PC-9 (cell line): ENCODE results near the gene STK38L.

ENCODE experiments used
- CTCF ChIP-seq: fragments of 200-600 bp; sonication (generic); conservative IDR thresholded peaks from 2 replicates; pipeline ENCODE4 v1.6.1; 2017; ENCODE audit warnings: mixed run types, antibody characterized with exemption, mild to moderate bottlenecking, moderate library complexity
- EZH2 ChIP-seq: fragments of 200-600 bp; sonication (generic); IDR thresholded peaks from 2 replicates; pipeline ENCODE4 v1.8.0; 2017; ENCODE audit warnings: antibody characterized with exemption, low read depth

DNA sequence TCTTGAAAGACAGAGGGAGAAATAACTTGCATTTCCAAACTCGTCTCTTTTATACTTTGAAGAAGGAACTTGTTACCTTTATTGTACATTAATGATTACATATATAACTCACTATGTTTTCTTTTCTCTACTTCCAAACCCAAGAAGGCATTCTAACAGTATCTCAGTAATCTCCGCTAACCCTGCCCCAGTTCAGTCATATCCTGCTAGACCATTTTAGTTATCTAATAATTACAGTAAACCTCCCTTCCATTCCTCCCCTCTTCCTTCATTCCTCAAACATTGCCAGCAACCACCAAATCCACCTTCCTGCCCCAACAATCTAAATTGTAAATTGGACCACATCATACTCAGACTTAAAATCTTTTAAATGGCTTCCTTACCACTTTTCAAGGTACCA lies 30.6 kb downstream of the STK38L start:
- TF ChIP-seq CTCF (no peak), EZH2 (no peak)
